ENCODE results near the gene KHDC3L. TPM values are rescaled to one million over a fixed set of nuclear protein-coding genes. Genes with fewer than 3 reads are reported as not detected.

KHDC3L gene
- not detected for total RNA-seq

GRCh38 chr6:73362358-73362757 lies at the start of gene KHDC3L:
Gene KHDC3L, plus strand, starts transcription at chr6:73362658. Its CDS starts 72 bp downstream, at chr6:73362730.
- Histone ChIP-seq H3K27ac (no peak within 1 kb of the TSS), H3K36me3 (no peaks in the 10 kb centered on the region), H3K9me3 (no peaks in the 10 kb centered on the region), H3K4me3 (no peak within 1 kb of the TSS), H3K4me1 (no peaks in the 10 kb centered on the region), H3K27me3 (no peaks in the 10 kb centered on the region)
- intact Hi-C loops (cut with DNase I): no loop called here
- DNase-seq: no peak
- TF ChIP-seq CTCF (IDR thresholded peaks at IDR 0.05): no peak
- no peak for TF ChIP-seq POLR2A (IDR thresholded peaks at IDR 0.05)
- WGBS, 2 donors: 94% methylated on average over 6 of the region's 23 CpGs; no CpG with 5 or more reads in 1 of the 2 donors

DNA sequence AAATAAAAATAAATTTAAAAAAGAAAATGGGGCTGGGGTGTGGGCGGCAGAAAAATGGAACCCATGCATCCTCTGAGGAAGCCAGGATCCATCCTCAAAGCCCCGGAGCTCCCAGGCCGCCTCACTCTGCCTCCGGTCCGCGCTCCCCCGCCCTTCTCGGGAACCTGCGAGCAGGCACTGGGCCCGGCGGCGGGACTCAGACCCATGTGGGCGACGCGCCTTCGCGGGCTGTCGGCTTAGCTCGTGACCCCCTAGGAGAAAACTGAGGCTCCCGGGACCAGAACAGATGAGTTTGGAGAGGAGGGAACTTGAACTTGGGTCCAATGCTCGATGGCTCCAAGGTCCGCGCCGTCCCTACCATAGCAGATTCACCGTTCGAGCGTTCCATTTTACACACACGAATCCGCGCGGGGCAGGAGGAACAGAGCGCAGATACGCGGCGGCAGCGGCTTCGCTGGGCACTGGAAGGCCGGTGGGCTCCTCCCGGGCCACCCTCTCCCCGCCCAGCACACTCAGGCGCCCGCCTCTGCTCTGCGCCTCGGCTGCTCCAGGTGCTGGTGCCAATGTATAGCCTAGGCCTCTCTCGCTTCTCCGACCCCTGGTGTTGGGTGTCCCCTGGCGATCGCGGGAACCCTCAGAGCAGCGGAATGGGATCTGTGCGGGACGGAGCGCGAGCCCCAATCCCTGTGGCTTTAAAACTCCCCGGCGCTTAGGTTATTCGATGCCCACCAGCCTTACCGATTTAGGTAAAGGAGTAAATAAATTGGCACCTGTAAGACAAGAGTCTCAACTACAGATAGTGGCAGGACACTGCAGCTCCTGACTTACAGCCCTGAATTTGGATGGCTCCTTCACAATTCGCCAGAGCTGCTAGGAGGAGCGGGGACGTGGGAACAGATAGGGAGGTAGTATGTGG lies 47.6 kb upstream of the KHDC3L start:
- 22 to 46% methylated on average over 30 to 33 of the region's 61 CpGs for WGBS, 2 donors
- intact Hi-C loops (cut with DNase I): no loop called here
- no peak for TF ChIP-seq CTCF (IDR thresholded peaks at IDR 0.05)
- TF ChIP-seq POLR2A (IDR thresholded peaks at IDR 0.05): no peak
- H3K9me3 ChIP-seq: peaks cover 0 to 21% (median 0%) of the 10 kb centered on the region in 3 donors
- no peak overlapping the region for H3K27ac ChIP-seq
- peaks cover 0 to 18% (median 0%) of the 10 kb centered on the region in 3 donors for H3K4me1 ChIP-seq
- H3K36me3 ChIP-seq: no peaks in the 10 kb centered on the region
- peaks cover 0 to 39% (median 7%) of the 10 kb centered on the region in 4 donors for H3K27me3 ChIP-seq
- H3K4me3 ChIP-seq: peak overlapping the region in 2 of 4 donors; percentile 4 to 39
- DNase-seq: no peak

GRCh38 chr6:73323323-73323722 lies 39.1 kb upstream of the KHDC3L start:
- peaks cover 0 to 15% (median 0%) of the 10 kb centered on the region in 3 donors for H3K9me3 ChIP-seq
- intact Hi-C loops (cut with DNase I): no loop called here
- no peak overlapping the region for H3K4me3 ChIP-seq
- WGBS, 2 donors: 92 to 93% methylated on average over 1 of the region's 2 CpGs
- no peak overlapping the region for H3K27ac ChIP-seq
- TF ChIP-seq POLR2A (IDR thresholded peaks at IDR 0.05): no peak
- H3K4me1 ChIP-seq: no peaks in the 10 kb centered on the region
- no peaks in the 10 kb centered on the region for H3K36me3 ChIP-seq
- DNase-seq: no peak
- H3K27me3 ChIP-seq: peaks cover 0 to 15% (median 0%) of the 10 kb centered on the region in 4 donors

DNA sequence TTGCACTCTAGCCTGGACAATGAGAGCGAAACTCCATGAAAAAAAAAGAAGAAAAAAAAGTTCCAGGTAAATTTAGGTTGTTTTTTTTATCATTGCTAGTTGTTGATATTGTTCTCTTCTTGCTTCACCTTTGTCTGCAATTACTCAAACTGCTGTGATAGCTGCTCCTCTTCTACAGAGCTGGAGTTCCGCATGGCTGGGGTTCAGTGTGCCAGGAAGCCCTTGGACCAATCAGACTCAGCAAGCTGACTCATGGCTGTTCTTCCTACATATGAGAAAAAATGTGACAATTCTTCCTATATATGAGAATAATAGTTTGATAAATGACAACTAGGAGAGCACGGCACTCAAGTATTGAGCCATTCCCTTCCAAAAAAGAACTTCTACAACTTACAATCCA lies 36.8 kb upstream of the KHDC3L start:
- 81 to 88% methylated on average over 3 of the region's 3 CpGs for WGBS, 2 donors
- H3K27me3 ChIP-seq: peaks cover 0 to 35% (median 0%) of the 10 kb centered on the region in 4 donors
- H3K36me3 ChIP-seq: no peaks in the 10 kb centered on the region
- H3K9me3 ChIP-seq: no peaks in the 10 kb centered on the region
- H3K27ac ChIP-seq: no peak overlapping the region
- intact Hi-C loops (cut with DNase I): loop anchor here (2.0 kb wide), 1 partner anchor 39 kb away; no protein-coding TSS in a partner anchor
- H3K4me3 ChIP-seq: no peak overlapping the region
- no peak for DNase-seq
- H3K4me1 ChIP-seq: no peaks in the 10 kb centered on the region
- TF ChIP-seq POLR2A (IDR thresholded peaks at IDR 0.05): no peak
- TF ChIP-seq CTCF (IDR thresholded peaks at IDR 0.05): no peak

GRCh38 chr6:73328790-73329189 lies 33.7 kb upstream of the KHDC3L start:
- no peak for TF ChIP-seq CTCF (IDR thresholded peaks at IDR 0.05)
- H3K4me3 ChIP-seq: no peak overlapping the region
- DNase-seq: no peak
- WGBS, 2 donors: 64 to 66% methylated on average over 3 of the region's 3 CpGs
- intact Hi-C loops (cut with DNase I): no loop called here
- H3K27ac ChIP-seq: no peak overlapping the region
- no peaks in the 10 kb centered on the region for H3K36me3 ChIP-seq
- peaks cover 0 to 37% (median 0%) of the 10 kb centered on the region in 4 donors for H3K27me3 ChIP-seq
- H3K4me1 ChIP-seq: no peaks in the 10 kb centered on the region
- no peaks in the 10 kb centered on the region for H3K9me3 ChIP-seq

Data from esophagus squamous epithelium (tissue), 5 donors.